DND-41 (cell line): Measurements from ENCODE around the gene DPYD.
A peak's percentile ranks its signal among the peaks of the same experiment; 100 is the strongest.

Experiments
- ATAC-seq: fragments of 200-7000 bp; cut with Tn5 transposase; 3 replicates; pipeline ENCODE4 v1.9.1; 2021; ENCODE audit warnings: low read depth; ENCODE audit not compliant: insufficient read depth
- DNase-seq: peaks from one replicate; pipeline ENCODE4 v3.0.0-alpha.2; 2020
- H2AFZ ChIP-seq: 2 replicates; pipeline ENCODE4 v1.6.0; 2012; ENCODE audit warnings: low read depth, low read length
- H3K27ac ChIP-seq: 2 replicates; pipeline ENCODE4 v1.5.1; 2012; ENCODE audit warnings: low read length, inconsistent platforms
- H3K27me3 ChIP-seq: fragments of 200-600 bp; sonication (generic); 2 replicates; pipeline ENCODE4 v1.6.0; 2012; ENCODE audit warnings: low read length, mild to moderate bottlenecking, inconsistent platforms; ENCODE audit not compliant: insufficient read depth, poor library complexity
- H3K36me3 ChIP-seq: 2 replicates; pipeline ENCODE4 v1.5.1; 2012; ENCODE audit warnings: low read length, inconsistent platforms; ENCODE audit not compliant: insufficient read depth
- H3K4me1 ChIP-seq: 2 replicates; pipeline ENCODE4 v1.5.1; 2012; ENCODE audit warnings: mild to moderate bottlenecking, low read length; ENCODE audit not compliant: insufficient read depth
- H3K4me2 ChIP-seq: 2 replicates; pipeline ENCODE4 v1.6.0; 2012; ENCODE audit warnings: mild to moderate bottlenecking, moderate library complexity, low read length, inconsistent platforms; ENCODE audit not compliant: insufficient read depth
- H3K4me3 ChIP-seq, 2 experiments: fragments of 200-600 bp in 1 of 2; shearing (Covaris generic) in 1 of 2; 2 replicates each; pipeline ENCODE4 v1.5.1; 2012 to 2016; ENCODE audit warnings: inconsistent platforms in 2 of 2, low read length in 2 of 2, mild to moderate bottlenecking in 2 of 2, low read depth in 1 of 2, moderate library complexity in 1 of 2
- H3K79me2 ChIP-seq: 2 replicates; pipeline ENCODE4 v1.6.0; 2012; ENCODE audit warnings: low read length, inconsistent platforms; ENCODE audit not compliant: insufficient read depth
- H3K9ac ChIP-seq: 2 replicates; pipeline ENCODE4 v1.6.0; 2012; ENCODE audit warnings: low read depth, mild to moderate bottlenecking, inconsistent platforms, low read length, moderate library complexity
- H3K9me3 ChIP-seq: 2 replicates; pipeline ENCODE4 v1.5.1; 2012; ENCODE audit warnings: low read length, moderate library complexity, mild to moderate bottlenecking, inconsistent platforms; ENCODE audit not compliant: insufficient read depth, severe bottlenecking
- H4K20me1 ChIP-seq: 2 replicates; pipeline ENCODE4 v1.6.0; 2012; ENCODE audit warnings: low read length; ENCODE audit not compliant: insufficient read depth
- CTCF ChIP-seq: IDR thresholded peaks from 2 replicates; pipeline ENCODE4 v1.5.1; 2012; ENCODE audit warnings: borderline replicate concordance, low read length, moderate library complexity, mild to moderate bottlenecking; ENCODE audit not compliant: poor library complexity, severe bottlenecking; ENCODE audit errors: extremely low read depth
- EZH2 ChIP-seq: IDR thresholded peaks from 3 replicates; pipeline ENCODE4 v1.6.1; 2012; ENCODE audit warnings: borderline replicate concordance, low read depth, mild to moderate bottlenecking, moderate library complexity, low read length, inconsistent platforms; ENCODE audit not compliant: severe bottlenecking

DPYD gene

GRCh38 chr1:97137862-97138514 is 782.8 kb downstream of the DPYD start:
- H3K9me3 ChIP-seq, result no peaks in the 10 kb centered on the region
- H3K27me3 ChIP-seq, result no peaks in the 10 kb centered on the region
- no peaks in the 10 kb centered on the region for H3K79me2 ChIP-seq
- DNase-seq (no peak), ATAC-seq (peak; percentile 78)
- no peak overlapping the region for H3K4me2 ChIP-seq
- TF ChIP-seq EZH2 (no peak), CTCF (peak; percentile 63)
- H4K20me1 ChIP-seq, result no peaks in the 10 kb centered on the region
- H3K27ac ChIP-seq, result no peak overlapping the region
- H3K4me3 ChIP-seq, result no peak overlapping the region
- H3K9ac ChIP-seq, result no peak overlapping the region
- no peak overlapping the region for H2AFZ ChIP-seq
- no peaks in the 10 kb centered on the region for H3K36me3 ChIP-seq
- no peaks in the 10 kb centered on the region for H3K4me1 ChIP-seq

GRCh38 chr1:97136996-97137395 is 783.8 kb downstream of the DPYD start:
- Histone ChIP-seq H3K27me3 (no peaks in the 10 kb centered on the region), H3K4me1 (no peaks in the 10 kb centered on the region), H3K9me3 (no peaks in the 10 kb centered on the region), H2AFZ (no peak overlapping the region), H3K27ac (no peak overlapping the region), H3K4me2 (no peak overlapping the region), H4K20me1 (no peaks in the 10 kb centered on the region), H3K36me3 (no peaks in the 10 kb centered on the region), H3K79me2 (no peaks in the 10 kb centered on the region), H3K4me3 (no peak overlapping the region), H3K9ac (no peak overlapping the region)
- TF ChIP-seq CTCF, result no peak
- TF ChIP-seq EZH2, result no peak
- ATAC-seq (no peak), DNase-seq (no peak)

- H3K9me3 ChIP-seq, result no peaks in the 10 kb centered on the region
- no peak for ATAC-seq
These were observed 784.9 kb downstream of the DPYD start for GRCh38 chr1:97135972-97136371.

More at GRCh38 chr1:97135972-97136371, 784.9 kb downstream of the DPYD start:
- Histone ChIP-seq H3K27me3 (no peaks in the 10 kb centered on the region), H3K36me3 (no peaks in the 10 kb centered on the region; the same call in 1 of the 2 replicates), H3K27ac (no peak overlapping the region), H2AFZ (no peak overlapping the region), H3K79me2 (no peaks in the 10 kb centered on the region), H4K20me1 (no peaks in the 10 kb centered on the region), H3K9ac (no peak overlapping the region), H3K4me1 (no peaks in the 10 kb centered on the region), H3K4me2 (no peak overlapping the region), H3K4me3 (no peak overlapping the region)
- DNase-seq, result no peak
- no peak for TF ChIP-seq CTCF
- TF ChIP-seq EZH2, result no peak
